Neural cell (in vitro differentiated cells): ENCODE data around the gene HRH1. TPM values are rescaled to one million over a fixed set of nuclear protein-coding genes. Genes with fewer than 3 reads are reported as not detected.

Experiments
- H2AFZ ChIP-seq: fragments of 200-600, 300-800 bp; sonication (generic), shearing (Covaris generic); 2 replicates; pipeline ENCODE4 v1.6.0; 2014; ENCODE audit warnings: low read depth, mild to moderate bottlenecking, antibody characterized with exemption, low read length, moderate library complexity
- H3F3A ChIP-seq: fragments of 200-600 bp; shearing (Covaris generic); 2 replicates; pipeline ENCODE4 v1.6.1; 2016; ENCODE audit warnings: mild to moderate bottlenecking, moderate library complexity, mixed read lengths, antibody characterized with exemption, low read length; ENCODE audit not compliant: insufficient read depth, poor library complexity, severe bottlenecking
- H3K27ac ChIP-seq: fragments of 200-600, 300-800 bp; sonication (generic), shearing (Covaris generic); 2 replicates; pipeline ENCODE4 v1.5.1; 2014; ENCODE audit warnings: mild to moderate bottlenecking, low read length, moderate library complexity
- H3K27me3 ChIP-seq: fragments of 300-800, 200-600 bp; sonication (generic), shearing (Covaris generic); 2 replicates; pipeline ENCODE4 v1.6.0; 2014; ENCODE audit warnings: mild to moderate bottlenecking, low read depth, low read length, moderate library complexity; ENCODE audit not compliant: insufficient read depth
- H3K36me3 ChIP-seq: fragments of 300-800, 200-600 bp; sonication (generic), shearing (Covaris generic); 2 replicates; pipeline ENCODE4 v1.5.1; 2014; ENCODE audit warnings: mild to moderate bottlenecking, antibody characterized with exemption, low read length, moderate library complexity; ENCODE audit not compliant: insufficient read depth
- H3K4me2 ChIP-seq: fragments of 300-800, 200-600 bp; sonication (generic), shearing (Covaris generic); 2 replicates; pipeline ENCODE4 v1.6.0; 2014; ENCODE audit warnings: mild to moderate bottlenecking, low read length
- H3K4me3 ChIP-seq: fragments of 300-800, 200-600 bp; sonication (generic), shearing (Covaris generic); 2 replicates; pipeline ENCODE4 v1.5.1; 2014; ENCODE audit warnings: mild to moderate bottlenecking, low read length, moderate library complexity
- H3K79me2 ChIP-seq: fragments of 200-600 bp; shearing (Covaris generic); replicated peaks from 2 replicates; pipeline ENCODE4 v1.6.0; 2014; ENCODE audit warnings: mild to moderate bottlenecking, low read length, moderate library complexity; ENCODE audit not compliant: insufficient read depth
- H3K9ac ChIP-seq: fragments of 300-800, 200-600 bp; sonication (generic), shearing (Covaris generic); 2 replicates; pipeline ENCODE4 v1.6.1; 2016; ENCODE audit warnings: mild to moderate bottlenecking, low read length, mixed read lengths
- H3K9me2 ChIP-seq: fragments of 200-600 bp; shearing (Covaris generic); 2 replicates; pipeline ENCODE4 v1.6.1; 2016; ENCODE audit warnings: mild to moderate bottlenecking, low read length, mixed read lengths; ENCODE audit not compliant: insufficient read depth
- H3K9me3 ChIP-seq: fragments of 200-600, 300-800 bp; sonication (generic), shearing (Covaris generic); 2 replicates; pipeline ENCODE4 v1.6.1; 2016; ENCODE audit warnings: mild to moderate bottlenecking, mixed run types, low read length, moderate library complexity, mixed read lengths
- H4K20me1 ChIP-seq: fragments of 200-600 bp; shearing (Covaris generic); 2 replicates; pipeline ENCODE4 v1.6.1; 2016; ENCODE audit warnings: mild to moderate bottlenecking, mixed run types; ENCODE audit not compliant: insufficient read depth
- EP300 ChIP-seq: fragments of 450-650 bp; conservative IDR thresholded peaks from 2 replicates; pipeline ENCODE4 v1.6.1; 2014; ENCODE audit warnings: antibody characterized with exemption, mild to moderate bottlenecking, moderate library complexity; ENCODE audit not compliant: poor library complexity, severe bottlenecking
- EZH2 ChIP-seq: fragments of 200-600, 300-800 bp; shearing (Covaris generic), sonication (generic); IDR thresholded peaks from 2 replicates; pipeline ENCODE4 v1.6.1; 2014; ENCODE audit warnings: antibody characterized with exemption, low read length, borderline replicate concordance, mild to moderate bottlenecking; ENCODE audit not compliant: insufficient read depth, poor library complexity, severe bottlenecking
- MXI1 ChIP-seq: fragments of 450-650 bp; conservative IDR thresholded peaks from 2 replicates; pipeline ENCODE4 v1.6.1; 2014; ENCODE audit warnings: antibody characterized with exemption, mild to moderate bottlenecking; ENCODE audit not compliant: poor library complexity, severe bottlenecking
- POLR2AphosphoS5 ChIP-seq: IDR thresholded peaks from 2 replicates; pipeline ENCODE4 v1.6.1; 2012
- RAD21 ChIP-seq: fragments of 450-650 bp; conservative IDR thresholded peaks from 2 replicates; pipeline ENCODE4 v1.6.1; 2014; ENCODE audit warnings: antibody characterized with exemption, mild to moderate bottlenecking, moderate library complexity
- REST ChIP-seq: IDR thresholded peaks from 2 replicates; pipeline ENCODE4 v1.6.1; 2012; ENCODE audit warnings: borderline replicate concordance
- SMC3 ChIP-seq: fragments of 450-650 bp; conservative IDR thresholded peaks from 2 replicates; pipeline ENCODE4 v1.6.1; 2014; ENCODE audit warnings: antibody characterized with exemption, mild to moderate bottlenecking, moderate library complexity; ENCODE audit not compliant: poor library complexity
- TAF1 ChIP-seq: IDR thresholded peaks from 2 replicates; pipeline ENCODE4 v1.6.1; 2012; ENCODE audit warnings: low read depth
- polyA plus RNA-seq: library from polyadenylated mRNA; depleted of rRNA; stranded (reverse); fragments of >200 nt; gene quantifications from 2 replicates; pipeline ENCODE4 v1.2.3, GENCODE V29; 2014
- TF ChIP-seq, protein P1 (sequence below): fragments of 450-650 bp; IDR thresholded peaks from 2 replicates; pipeline ENCODE4 v1.5.1; 2014; ENCODE audit warnings: antibody characterized with exemption, mild to moderate bottlenecking, moderate library complexity; ENCODE audit not compliant: poor library complexity, severe bottlenecking

Gene HRH1
- polyA plus RNA-seq, 1 donor from 2014 or later, result 0.06 TPM

DNA sequence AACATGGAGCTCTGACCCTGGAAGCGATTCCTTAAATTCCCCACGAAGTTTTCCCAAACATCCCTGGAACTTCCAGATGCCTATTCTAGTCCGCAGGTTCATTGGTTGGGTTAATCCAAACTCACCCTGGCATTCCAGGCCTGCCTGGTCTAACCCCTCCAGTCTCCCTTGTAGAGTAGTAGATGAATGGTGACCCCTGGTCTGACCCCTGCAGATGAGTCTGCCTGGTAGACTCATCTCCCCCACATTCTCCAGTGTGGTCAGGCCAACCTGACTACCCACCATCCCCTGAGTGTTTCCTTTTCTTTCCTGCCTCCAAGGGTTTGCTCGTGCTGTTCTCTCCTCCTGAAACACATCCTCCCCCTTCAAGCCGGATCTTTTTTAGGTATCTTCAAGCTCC is 10.8 kb upstream of the HRH1 start:
- Histone ChIP-seq H3K4me2 (no peak overlapping the region), H3F3A (no peaks in the 10 kb centered on the region), H3K9me3 (no peaks in the 10 kb centered on the region), H2AFZ (no peak overlapping the region), H3K27ac (no peak overlapping the region), H4K20me1 (no peaks in the 10 kb centered on the region), H3K9ac (no peak overlapping the region), H3K9me2 (no peaks in the 10 kb centered on the region), H3K27me3 (no peaks in the 10 kb centered on the region), H3K79me2 (no peaks in the 10 kb centered on the region), H3K36me3 (no peaks in the 10 kb centered on the region), H3K4me3 (no peak overlapping the region)
- TF ChIP-seq RAD21, result no peak
- no peak for TF ChIP-seq TAF1
- TF ChIP-seq, protein P1, sequence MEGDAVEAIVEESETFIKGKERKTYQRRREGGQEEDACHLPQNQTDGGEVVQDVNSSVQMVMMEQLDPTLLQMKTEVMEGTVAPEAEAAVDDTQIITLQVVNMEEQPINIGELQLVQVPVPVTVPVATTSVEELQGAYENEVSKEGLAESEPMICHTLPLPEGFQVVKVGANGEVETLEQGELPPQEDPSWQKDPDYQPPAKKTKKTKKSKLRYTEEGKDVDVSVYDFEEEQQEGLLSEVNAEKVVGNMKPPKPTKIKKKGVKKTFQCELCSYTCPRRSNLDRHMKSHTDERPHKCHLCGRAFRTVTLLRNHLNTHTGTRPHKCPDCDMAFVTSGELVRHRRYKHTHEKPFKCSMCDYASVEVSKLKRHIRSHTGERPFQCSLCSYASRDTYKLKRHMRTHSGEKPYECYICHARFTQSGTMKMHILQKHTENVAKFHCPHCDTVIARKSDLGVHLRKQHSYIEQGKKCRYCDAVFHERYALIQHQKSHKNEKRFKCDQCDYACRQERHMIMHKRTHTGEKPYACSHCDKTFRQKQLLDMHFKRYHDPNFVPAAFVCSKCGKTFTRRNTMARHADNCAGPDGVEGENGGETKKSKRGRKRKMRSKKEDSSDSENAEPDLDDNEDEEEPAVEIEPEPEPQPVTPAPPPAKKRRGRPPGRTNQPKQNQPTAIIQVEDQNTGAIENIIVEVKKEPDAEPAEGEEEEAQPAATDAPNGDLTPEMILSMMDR, result no peak
- TF ChIP-seq REST, result no peak
- no peak for TF ChIP-seq EZH2
- no peak for TF ChIP-seq MXI1
- TF ChIP-seq POLR2AphosphoS5, result no peak
- TF ChIP-seq EP300, result no peak
- TF ChIP-seq SMC3, result no peak

GRCh38 chr3:11144996-11145395 is 9.3 kb upstream of the HRH1 start:
- Histone ChIP-seq H3K9ac (no peak overlapping the region), H3K9me3 (no peaks in the 10 kb centered on the region), H2AFZ (no peak overlapping the region), H3K9me2 (no peaks in the 10 kb centered on the region), H3F3A (no peaks in the 10 kb centered on the region), H3K4me2 (no peak overlapping the region), H3K36me3 (no peaks in the 10 kb centered on the region), H3K4me3 (no peak overlapping the region), H3K27me3 (no peaks in the 10 kb centered on the region), H4K20me1 (no peaks in the 10 kb centered on the region), H3K27ac (no peak overlapping the region), H3K79me2 (no peaks in the 10 kb centered on the region)
- TF ChIP-seq, protein P1, result no peak
- no peak for TF ChIP-seq EZH2
- no peak for TF ChIP-seq POLR2AphosphoS5
- TF ChIP-seq RAD21, result no peak
- no peak for TF ChIP-seq EP300
- no peak for TF ChIP-seq SMC3
- TF ChIP-seq REST, result no peak
- TF ChIP-seq TAF1, result no peak
- TF ChIP-seq MXI1, result no peak
